Activated T-helper 9 cell treated with anti-CD3 and anti-CD28 coated beads, Interleukin-2, amount 50 U/mL, for 16 hours (primary cell): Measurements from ENCODE around the gene KCNQ4.

Experiments
- DNase-seq: peaks from one replicate; pipeline ENCODE4 v3.0.0-alpha.2; 2020; ENCODE audit warnings: low read depth

Gene KCNQ4

GRCh38 chr1:40755067-40755466 lies 28.5 kb upstream of the KCNQ4 start:
- DNase-seq, result no peak

- DNase-seq, result no peak
Observed at GRCh38 chr1:40756523-40756922, 27.1 kb upstream of the KCNQ4 start.

- DNase-seq, result no peak
Observed at GRCh38 chr1:40757084-40757483, 26.5 kb upstream of the KCNQ4 start.

- no peak for DNase-seq
Observed at GRCh38 chr1:40758004-40758403, 25.6 kb upstream of the KCNQ4 start.

- no peak for DNase-seq
Observed at GRCh38 chr1:40758578-40759343, 24.8 kb upstream of the KCNQ4 start.

- DNase-seq, result no peak
Observed at GRCh38 chr1:40760984-40761383, 22.6 kb upstream of the KCNQ4 start.

GRCh38 chr1:40762144-40762923 lies 21.3 kb upstream of the KCNQ4 start:
- DNase-seq, result no peak

GRCh38 chr1:40763742-40764532 lies 19.6 kb upstream of the KCNQ4 start:
- DNase-seq, result no peak

GRCh38 chr1:40764981-40765380 lies 18.6 kb upstream of the KCNQ4 start:
- DNase-seq, result no peak

GRCh38 chr1:40766017-40766416 lies 17.6 kb upstream of the KCNQ4 start:
- DNase-seq, result no peak

- no peak for DNase-seq
Observed at GRCh38 chr1:40766560-40766959, 17.0 kb upstream of the KCNQ4 start.

GRCh38 chr1:40768146-40768990 lies 15.2 kb upstream of the KCNQ4 start:
- no peak for DNase-seq

- no peak for DNase-seq
Observed at GRCh38 chr1:40769815-40770214, 13.8 kb upstream of the KCNQ4 start.

- DNase-seq, result no peak
Observed at GRCh38 chr1:40770296-40771070, 13.1 kb upstream of the KCNQ4 start.

GRCh38 chr1:40772146-40772955 lies 11.2 kb upstream of the KCNQ4 start:
- DNase-seq, result no peak

- no peak for DNase-seq
Observed at GRCh38 chr1:40773748-40774265, 9.8 kb upstream of the KCNQ4 start.

GRCh38 chr1:40774266-40774998 lies 9.2 kb upstream of the KCNQ4 start:
- peak; percentile 50 for DNase-seq

GRCh38 chr1:40776236-40777072 lies 7.1 kb upstream of the KCNQ4 start:
- DNase-seq, result no peak
